Activated CD4-positive, alpha-beta T cell treated with anti-CD3 and anti-CD28 coated beads, Interleukin-2, amount 50 U/mL, for 48 hours (primary cell): Measurements from ENCODE around the gene STK24.
"Not testable (repeated sequence)": the region's sequence is repeated elsewhere in the genome, so short reads cannot be mapped to it uniquely, and the experiment has no call there.

Source experiments
- DNase-seq, 2 experiments: peaks; one replicate each; pipeline ENCODE4 v3.0.0-alpha.2; 2020

STK24 gene

DNA sequence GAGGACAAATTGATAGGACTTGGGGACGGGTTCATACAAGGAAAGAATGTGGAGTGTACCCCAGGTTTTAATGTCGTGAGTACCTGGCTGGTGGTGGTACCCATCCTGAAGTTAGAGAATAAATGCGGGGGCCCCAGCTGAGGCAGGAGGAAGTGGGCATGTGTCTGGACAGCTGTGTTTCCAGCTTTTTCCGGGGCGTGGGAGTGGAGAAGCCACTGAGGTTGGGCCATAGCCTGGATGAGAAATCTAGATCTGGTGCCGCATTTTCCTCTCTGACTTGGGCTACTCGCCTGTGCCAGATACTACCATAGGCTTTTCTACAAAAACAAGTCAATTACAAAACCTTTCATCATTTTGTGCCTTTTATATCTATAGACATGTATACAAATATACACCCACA, 147.4 kb downstream of the STK24 start:
- no peak for DNase-seq

DNA sequence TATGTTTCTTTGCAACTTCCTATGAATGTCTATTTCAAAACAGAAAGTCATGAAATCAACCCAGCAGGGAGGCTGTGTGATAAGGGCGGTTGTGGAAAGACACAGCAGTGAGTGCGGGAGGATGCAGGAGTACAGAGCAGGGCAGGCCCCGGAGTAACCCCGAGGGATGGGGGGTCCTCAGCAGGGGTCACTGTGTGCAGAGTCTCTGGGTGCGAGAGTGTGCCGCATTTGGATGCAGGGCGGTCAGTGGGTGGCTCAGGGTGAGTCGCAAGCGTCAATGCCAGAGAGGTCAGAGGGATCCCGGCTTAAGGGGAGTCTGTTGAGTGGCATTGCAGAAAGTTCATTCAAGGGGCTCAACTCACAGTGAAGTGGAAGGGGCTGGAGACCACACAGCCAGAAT, 147.8 kb downstream of the STK24 start:
- DNase-seq, result no peak

- DNase-seq, result no peak
Observed at GRCh38 chr13:98428256-98428966, 148.5 kb downstream of the STK24 start.

DNA sequence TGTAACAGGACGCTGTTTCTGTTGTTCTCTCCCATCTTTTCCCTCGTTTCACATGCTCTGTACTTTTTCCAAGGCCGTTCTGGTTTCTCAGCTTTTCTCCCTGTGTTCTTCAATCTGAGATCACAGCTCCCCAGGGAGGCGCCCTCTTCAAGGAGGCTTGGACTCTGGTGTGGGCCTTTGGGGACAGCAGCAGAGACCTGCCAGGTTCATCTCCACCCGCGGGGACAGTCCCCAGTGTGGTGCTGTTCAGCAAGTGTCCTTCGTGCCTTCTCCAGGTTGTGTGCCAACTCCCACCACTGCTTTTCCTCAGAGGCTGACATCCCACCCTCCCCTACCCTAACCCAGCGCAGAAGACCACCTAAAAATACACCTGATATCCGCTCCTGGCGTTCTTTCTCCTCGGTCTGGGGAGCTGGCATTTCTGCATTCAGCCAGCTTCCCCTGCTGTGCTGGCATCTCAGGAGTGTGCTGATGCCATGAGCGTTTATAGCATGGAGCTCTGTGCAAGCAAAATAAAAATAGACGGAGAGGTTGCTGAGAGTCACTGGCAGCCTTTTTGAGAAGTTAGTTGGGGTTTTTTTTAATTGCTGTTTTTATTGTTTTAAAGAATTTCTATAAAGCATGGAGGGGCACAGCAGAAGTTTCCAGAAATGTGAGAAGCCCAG, 149.4 kb downstream of the STK24 start:
- no peak for DNase-seq

DNA sequence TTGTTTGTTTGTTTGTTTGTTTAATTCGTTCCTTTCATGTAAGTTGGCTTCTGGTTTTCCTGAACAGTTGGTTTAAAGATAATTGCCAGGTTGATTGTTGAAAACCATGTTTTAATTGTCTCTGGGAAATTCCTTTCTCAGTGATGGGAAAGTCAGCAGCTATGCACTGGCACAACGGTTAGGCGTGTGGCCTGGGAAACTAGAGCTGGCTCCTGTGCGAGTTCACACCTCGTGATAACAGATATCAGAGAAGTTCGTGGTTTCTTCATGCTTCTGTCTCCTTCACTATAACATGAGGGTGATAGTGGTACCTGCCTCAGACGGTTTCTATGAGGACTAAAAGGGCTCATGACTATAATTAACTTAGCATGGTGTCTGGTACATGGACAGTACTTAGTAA, 153.5 kb downstream of the STK24 start:
- no peak for DNase-seq

DNA sequence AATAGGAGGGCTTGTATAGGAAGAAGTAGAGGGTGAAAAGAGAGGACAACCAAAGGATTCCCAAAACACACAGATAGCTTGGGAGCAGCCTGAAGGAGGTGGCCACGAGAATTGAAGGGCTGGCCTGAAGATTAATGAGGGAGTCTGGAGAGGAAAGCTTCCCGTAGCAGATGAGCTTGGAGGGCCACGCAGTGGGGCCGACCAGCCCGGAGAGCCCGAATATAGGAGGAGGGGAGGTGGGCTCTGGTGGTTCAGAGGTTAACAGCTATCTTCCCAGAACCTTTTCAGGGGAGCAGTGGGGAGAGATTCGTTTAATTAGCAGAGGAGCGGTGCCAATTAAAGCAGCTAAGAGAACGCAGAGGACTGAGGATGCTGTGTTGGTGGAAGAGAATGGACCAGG, 154.9 kb downstream of the STK24 start:
- DNase-seq, result no peak

DNA sequence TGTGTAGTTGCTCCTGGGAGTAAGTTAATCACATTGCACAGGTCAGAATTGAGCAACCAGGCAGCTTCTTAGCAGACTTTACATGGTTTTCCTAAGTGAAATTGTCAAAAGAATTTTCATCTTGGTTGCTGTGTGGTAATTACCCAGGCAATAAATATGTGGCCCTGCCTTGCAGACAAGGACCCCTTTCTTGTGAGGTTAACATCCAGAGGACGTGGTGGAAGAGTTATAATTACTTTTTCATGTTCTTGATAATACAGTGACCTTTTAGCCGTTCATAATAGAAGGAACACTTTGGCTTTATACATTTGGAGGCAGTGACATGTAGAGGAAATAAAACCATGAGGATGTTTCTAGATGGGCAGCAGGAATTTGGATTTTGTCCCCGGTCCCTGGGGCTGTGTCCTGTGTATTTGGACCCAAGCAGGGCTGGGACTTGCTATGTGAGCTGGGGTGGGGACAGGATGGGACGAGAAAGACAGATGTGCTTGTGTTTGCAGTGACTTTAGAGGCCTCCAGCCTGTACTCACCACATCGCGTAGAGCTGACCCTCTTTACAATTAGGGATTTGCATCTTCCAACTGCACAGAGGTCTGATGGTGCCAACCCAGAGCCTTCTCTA, 156.2 kb downstream of the STK24 start:
- no peak for DNase-seq

DNA sequence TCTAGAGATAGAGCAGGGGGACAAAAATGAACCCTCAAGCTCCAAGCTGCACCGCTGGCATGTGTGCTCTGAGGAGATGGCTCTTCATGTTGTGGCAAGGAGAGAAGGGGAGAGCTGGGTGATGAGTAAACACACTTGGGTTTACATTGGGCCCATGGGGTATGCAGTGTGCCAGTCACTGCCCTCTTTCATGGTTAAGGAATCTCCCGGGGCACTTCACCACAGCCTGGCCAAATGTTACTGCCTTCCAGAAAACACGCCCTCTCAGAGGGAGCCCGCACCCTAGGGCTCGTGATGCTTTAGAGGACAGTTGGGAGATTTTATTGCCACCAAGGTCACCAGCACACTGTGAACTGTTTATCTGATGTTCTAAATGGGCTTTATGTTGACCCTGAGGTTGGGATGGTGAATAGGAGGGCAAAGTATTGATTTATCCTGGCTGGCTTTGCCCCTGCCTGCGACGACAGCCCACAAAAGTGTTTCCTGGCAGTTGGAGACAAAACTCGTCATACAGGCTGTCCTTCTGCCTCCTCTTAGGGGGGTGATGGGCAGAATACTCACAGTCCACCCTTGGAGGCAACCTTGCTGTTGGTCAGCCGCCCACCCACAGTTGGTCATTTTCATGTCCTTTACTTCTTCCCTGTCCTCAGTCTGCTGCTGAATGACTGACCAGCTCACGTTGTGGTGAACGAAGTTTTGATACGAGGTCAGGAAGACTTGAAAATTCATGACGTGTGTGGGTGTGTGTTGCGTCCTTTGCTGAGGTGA, 156.9 kb downstream of the STK24 start:
- no peak for DNase-seq

DNA sequence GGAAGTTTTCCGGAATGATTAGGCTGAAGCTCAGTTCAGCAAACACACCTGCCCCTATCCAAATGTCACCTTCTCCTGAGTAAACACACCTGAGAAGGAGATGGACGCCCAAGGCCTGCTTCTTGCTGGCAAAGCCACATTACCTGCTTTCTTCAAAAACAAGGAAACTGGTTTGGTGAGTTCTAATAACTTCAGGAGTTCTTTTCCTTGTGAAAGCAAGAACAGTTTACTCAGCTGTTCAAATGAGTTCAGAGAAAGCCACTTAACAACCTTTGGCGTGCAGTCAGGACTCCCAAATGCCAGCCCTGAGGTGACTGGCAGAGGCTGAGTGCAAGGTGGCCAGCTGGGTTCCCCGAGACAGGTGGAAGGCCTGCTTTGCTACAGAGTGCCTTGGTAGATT, 160.5 kb downstream of the STK24 start:
- no peak for DNase-seq

DNA sequence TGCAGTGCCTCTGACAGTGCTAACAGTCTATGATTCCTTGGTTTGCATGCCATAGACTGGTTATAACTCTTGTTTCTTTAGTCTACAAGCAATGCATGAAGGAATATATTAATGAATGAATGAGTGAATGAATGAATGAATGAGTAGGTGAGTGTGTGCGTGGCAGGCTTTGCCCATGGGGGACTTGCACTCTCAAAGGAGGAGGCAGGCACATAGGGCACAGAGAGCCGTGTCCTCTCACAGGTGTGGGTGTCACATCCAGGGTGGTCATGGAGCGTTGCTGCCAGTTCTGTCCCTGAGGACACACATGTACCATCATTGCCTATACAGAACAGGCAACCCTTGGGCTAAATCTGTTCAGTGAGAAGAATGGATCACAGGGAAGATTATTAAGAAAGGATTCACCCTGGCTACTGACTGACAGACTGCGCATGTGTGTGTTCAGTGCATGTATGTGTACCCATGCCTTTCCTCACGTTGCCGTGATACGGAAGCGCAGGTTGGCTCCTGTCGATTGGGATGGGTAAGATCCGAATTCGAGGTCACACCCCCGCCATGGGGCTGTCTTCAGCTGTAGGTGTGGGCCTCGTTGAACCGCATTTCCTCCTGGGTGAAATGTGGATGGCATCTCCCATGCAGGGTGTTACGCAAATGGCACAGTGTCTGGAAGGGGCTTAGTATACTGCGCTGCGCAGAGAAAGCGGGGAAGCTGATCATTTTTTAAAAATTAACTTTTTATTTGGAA, 161.4 kb downstream of the STK24 start:
- DNase-seq, result no peak

DNA sequence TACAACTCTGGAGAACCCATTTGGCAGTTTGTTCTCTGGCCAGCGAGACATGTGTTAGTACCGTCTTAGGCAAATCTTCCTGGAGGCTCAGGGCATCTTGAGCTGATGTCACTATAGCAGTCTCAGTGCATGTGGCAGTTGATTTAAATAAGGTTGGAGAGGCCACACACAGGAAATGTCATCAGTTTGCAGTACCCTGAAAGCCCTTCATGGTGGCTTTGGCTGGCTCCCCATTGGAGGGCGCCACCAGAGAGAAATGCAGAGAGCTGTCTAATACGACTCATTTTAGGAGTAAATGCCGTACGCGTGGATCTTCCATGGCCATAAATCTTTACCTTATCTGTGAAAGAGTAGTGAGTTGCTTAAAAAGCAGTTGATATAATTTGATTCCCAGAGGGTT, 163.1 kb downstream of the STK24 start:
- no peak for DNase-seq

- not testable (repeated sequence) for DNase-seq
Observed at GRCh38 chr13:98413278-98413677, 163.6 kb downstream of the STK24 start.

- no peak for DNase-seq
Observed at GRCh38 chr13:98411617-98412265, 165.2 kb downstream of the STK24 start.

GRCh38 chr13:98411013-98411412, 165.9 kb downstream of the STK24 start:
- DNase-seq, result no peak

DNA sequence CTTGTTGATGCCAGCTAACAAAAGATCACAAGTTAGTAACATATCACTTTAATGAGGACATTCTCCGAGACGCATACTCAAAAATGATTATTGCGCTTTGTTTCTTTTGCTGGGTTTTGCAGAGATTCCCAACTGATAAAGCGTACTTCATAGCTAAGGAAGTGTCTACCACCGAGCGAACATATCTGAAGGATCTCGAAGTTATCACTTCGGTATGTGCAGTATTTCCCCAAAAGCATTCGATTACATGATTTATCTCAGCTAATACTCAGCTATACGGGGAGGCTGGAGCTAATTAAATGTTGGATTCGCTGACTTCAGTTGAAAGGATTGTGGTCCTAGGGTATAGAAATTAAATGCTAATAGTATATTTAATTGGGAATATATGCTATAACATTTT, 166.3 kb downstream of the STK24 start:
- no peak for DNase-seq

DNA sequence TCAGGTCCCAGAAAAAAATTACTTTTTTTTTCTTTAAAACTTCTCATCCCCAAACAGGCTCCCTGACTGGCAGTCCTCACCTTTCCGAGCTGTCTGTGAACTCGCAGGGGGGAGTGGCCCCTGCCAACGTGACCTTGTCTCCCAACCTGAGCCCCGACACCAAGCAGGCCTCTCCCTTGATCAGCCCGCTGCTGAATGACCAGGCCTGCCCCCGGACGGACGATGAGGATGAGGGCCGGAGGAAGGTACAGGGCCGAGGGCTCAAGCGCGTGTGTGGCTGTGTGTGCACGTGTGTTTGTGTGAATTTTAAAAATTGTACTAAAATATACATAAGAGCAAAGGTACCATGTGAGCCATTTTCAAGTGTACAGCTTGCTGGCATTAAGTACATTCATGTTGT, 167.6 kb downstream of the STK24 start:
- no peak for DNase-seq

DNA sequence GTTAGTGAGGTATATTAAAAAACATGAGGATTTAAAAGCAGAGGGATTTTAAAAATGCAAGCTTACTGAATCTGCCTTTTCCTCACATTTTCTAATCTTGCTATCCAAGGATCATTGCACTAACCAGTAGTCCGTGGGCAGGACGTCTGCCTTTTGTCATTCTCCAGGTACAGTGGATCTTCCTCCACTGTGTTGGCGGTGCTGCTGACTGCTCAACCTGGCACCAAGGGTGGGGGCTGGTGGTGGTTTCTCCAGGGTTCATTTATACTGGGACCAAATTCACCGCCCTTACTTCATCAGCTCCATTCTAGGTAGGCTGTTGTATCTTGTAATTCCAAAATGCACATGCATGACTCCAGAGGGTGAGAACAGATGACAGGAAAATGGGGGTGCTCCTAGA, 169.3 kb downstream of the STK24 start:
- DNase-seq, result no peak

- DNase-seq, result no peak
Observed at GRCh38 chr13:98406971-98407370, 169.9 kb downstream of the STK24 start.

DNA sequence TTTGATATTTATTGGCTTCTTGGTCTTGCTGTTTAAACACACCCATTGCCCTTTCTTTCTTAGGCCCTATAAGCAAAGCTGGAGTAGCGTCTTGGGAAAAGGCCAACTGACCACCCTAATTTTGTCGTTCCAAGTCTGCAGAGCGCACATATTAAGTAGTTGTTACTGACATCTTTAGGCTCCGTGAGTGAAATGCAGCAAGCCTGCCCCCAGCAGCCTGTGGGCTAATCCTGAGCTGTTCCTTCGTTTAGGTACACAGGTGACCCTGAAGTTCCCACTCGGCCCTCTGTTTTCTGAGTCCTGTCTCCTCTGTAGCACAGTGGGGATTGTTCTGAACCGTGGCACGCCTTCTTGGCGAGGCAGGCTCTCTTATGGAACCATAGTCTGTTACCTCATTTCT, 170.5 kb downstream of the STK24 start:
- no peak for DNase-seq

- no peak for DNase-seq
Observed at GRCh38 chr13:98405690-98406344, 171.1 kb downstream of the STK24 start.

DNA sequence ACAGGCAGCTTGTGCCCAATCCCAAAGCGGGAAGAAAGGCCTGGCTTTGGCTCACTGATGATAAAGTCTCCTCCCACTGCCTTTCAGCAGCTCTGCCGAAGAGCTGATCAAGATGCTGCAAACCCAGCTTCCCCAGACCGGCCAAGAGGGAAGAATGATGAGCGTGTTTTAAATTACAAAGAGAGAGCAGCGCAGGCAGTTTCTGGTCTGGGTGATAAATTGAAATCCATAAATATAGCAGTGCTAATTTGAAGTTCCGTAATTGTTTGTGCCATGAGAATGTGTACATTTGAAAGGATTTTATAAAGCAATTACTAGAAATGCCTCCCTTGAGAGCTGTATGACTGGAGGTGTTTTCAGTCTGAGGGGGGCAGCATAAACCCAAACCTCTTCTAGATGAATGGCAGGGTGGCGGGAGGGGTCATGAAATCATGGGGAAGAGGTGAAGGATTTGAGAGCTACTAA, 171.8 kb downstream of the STK24 start:
- DNase-seq, result no peak

GRCh38 chr13:98403076-98403475, 173.8 kb downstream of the STK24 start:
- DNase-seq, result no peak
